Mesothelial cell of epicardium (in vitro differentiated cells): ENCODE measurements around the gene GLI1. TPM values are rescaled to one million over a fixed set of nuclear protein-coding genes. Genes with fewer than 3 reads are reported as not detected.
"Not testable (repeated sequence)": the region's sequence is repeated elsewhere in the genome, so short reads cannot be mapped to it uniquely, and the experiment has no call there.

Experiments used
- DNase-seq, 2 experiments: peaks; one replicate each; pipeline ENCODE4 v3.0.0; 2021; ENCODE audit warnings: low spot score in 2 of 2; ENCODE audit not compliant: unreplicated experiment in 2 of 2
- H3K27ac Mint-ChIP-seq: 2 replicates; pipeline ENCODE4 v1.8.0; 2021; ENCODE audit warnings: mixed read lengths
- H3K27me3 Mint-ChIP-seq: 2 replicates; pipeline ENCODE4 v1.8.0; 2021; ENCODE audit warnings: low read depth, mixed read lengths
- H3K36me3 Mint-ChIP-seq: 2 replicates; pipeline ENCODE4 v1.8.0; 2021; ENCODE audit warnings: mixed read lengths
- H3K4me1 Mint-ChIP-seq: 2 replicates; pipeline ENCODE4 v1.8.0; 2021; ENCODE audit warnings: mixed read lengths
- H3K4me3 Mint-ChIP-seq: 2 replicates; pipeline ENCODE4 v1.8.0; 2021; ENCODE audit warnings: mild to moderate bottlenecking, moderate library complexity, mixed read lengths
- H3K9me3 Mint-ChIP-seq: 2 replicates; pipeline ENCODE4 v1.8.0; 2021; ENCODE audit warnings: mixed read lengths
- total RNA-seq: library from RNA; stranded (reverse); gene quantifications from 3 replicates; pipeline ENCODE4 v1.2.1, GENCODE V29; 2021
- TF ChIP-seq, protein P1 (sequence below): fragments of 200-600 bp; sonication (generic); IDR thresholded peaks from one replicate; pipeline ENCODE4 v1.5.0; 2021; ENCODE audit warnings: antibody characterized with exemption; ENCODE audit not compliant: unreplicated experiment

Gene GLI1
- total RNA-seq, 1 donor from 2014 or later, result 10.1 TPM

GRCh38 chr12:57438400-57438799 lies 21.2 kb upstream of the GLI1 start:
- TF ChIP-seq, protein P1, sequence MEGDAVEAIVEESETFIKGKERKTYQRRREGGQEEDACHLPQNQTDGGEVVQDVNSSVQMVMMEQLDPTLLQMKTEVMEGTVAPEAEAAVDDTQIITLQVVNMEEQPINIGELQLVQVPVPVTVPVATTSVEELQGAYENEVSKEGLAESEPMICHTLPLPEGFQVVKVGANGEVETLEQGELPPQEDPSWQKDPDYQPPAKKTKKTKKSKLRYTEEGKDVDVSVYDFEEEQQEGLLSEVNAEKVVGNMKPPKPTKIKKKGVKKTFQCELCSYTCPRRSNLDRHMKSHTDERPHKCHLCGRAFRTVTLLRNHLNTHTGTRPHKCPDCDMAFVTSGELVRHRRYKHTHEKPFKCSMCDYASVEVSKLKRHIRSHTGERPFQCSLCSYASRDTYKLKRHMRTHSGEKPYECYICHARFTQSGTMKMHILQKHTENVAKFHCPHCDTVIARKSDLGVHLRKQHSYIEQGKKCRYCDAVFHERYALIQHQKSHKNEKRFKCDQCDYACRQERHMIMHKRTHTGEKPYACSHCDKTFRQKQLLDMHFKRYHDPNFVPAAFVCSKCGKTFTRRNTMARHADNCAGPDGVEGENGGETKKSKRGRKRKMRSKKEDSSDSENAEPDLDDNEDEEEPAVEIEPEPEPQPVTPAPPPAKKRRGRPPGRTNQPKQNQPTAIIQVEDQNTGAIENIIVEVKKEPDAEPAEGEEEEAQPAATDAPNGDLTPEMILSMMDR, result no peak
- Mint-ChIP-seq H3K4me1 (peaks cover 4% of the 10 kb centered on the region), H3K4me3 (no peak overlapping the region), H3K36me3 (no peaks in the 10 kb centered on the region), H3K27ac (no peak overlapping the region), H3K9me3 (peaks cover 3% of the 10 kb centered on the region), H3K27me3 (no peaks in the 10 kb centered on the region)
- DNase-seq, result no peak

DNA sequence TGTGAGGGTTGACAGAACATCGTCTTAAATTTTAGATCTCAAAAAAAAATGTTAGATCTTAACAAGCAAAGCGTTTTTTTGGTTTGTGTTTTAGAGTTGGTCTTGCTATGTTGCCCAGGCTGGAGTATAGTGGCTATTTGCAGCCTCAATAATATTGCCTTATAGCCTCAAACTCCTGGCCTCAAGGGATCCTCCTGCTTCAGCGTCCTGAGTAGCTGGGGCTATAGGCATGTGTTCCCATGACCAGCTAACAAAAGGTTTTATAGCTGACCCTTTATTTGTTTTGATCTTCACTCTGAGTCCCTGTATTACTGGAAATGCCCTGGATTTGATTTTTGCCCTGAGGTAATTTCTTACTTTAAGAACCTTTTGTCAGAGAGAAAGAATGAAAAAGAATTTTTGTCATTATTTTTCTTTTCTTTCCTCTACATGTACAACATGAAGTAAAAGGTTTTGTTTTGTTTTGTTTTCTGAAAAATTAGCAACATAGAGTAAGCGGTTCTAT lies 19.8 kb upstream of the GLI1 start:
- TF ChIP-seq, protein P1, result no peak
- DNase-seq, result no peak
- Mint-ChIP-seq H3K4me1 (peaks cover 4% of the 10 kb centered on the region), H3K36me3 (no peaks in the 10 kb centered on the region), H3K27ac (no peak overlapping the region), H3K4me3 (no peak overlapping the region), H3K27me3 (no peaks in the 10 kb centered on the region), H3K9me3 (peaks cover 3% of the 10 kb centered on the region)

GRCh38 chr12:57441393-57441792 lies 18.2 kb upstream of the GLI1 start:
- not testable (repeated sequence) for H3K4me1 Mint-ChIP-seq, H3K4me3 Mint-ChIP-seq, H3K27me3 Mint-ChIP-seq, H3K27ac Mint-ChIP-seq, DNase-seq, H3K9me3 Mint-ChIP-seq, H3K36me3 Mint-ChIP-seq

GRCh38 chr12:57441846-57442427 lies 17.6 kb upstream of the GLI1 start:
- Mint-ChIP-seq H3K9me3 (peaks cover 3% of the 10 kb centered on the region), H3K4me3 (no peak overlapping the region), H3K27ac (no peak overlapping the region), H3K27me3 (no peaks in the 10 kb centered on the region), H3K4me1 (no peaks in the 10 kb centered on the region), H3K36me3 (no peaks in the 10 kb centered on the region)
- DNase-seq, result no peak
- TF ChIP-seq, protein P1, result no peak

GRCh38 chr12:57444337-57444736 lies 15.2 kb upstream of the GLI1 start:
- not testable (repeated sequence) for H3K27ac Mint-ChIP-seq, DNase-seq, H3K27me3 Mint-ChIP-seq, H3K36me3 Mint-ChIP-seq, H3K4me3 Mint-ChIP-seq, H3K9me3 Mint-ChIP-seq, H3K4me1 Mint-ChIP-seq

- no peak for DNase-seq
- Mint-ChIP-seq H3K4me3 (no peak overlapping the region), H3K36me3 (no peaks in the 10 kb centered on the region), H3K27ac (no peak overlapping the region), H3K9me3 (peaks cover 3% of the 10 kb centered on the region), H3K27me3 (no peaks in the 10 kb centered on the region), H3K4me1 (no peaks in the 10 kb centered on the region)
- TF ChIP-seq, protein P1, result no peak
These were observed 14.8 kb upstream of the GLI1 start for GRCh38 chr12:57444744-57445143.
